Measurements from ENCODE around the gene NANOS1. TPM values are rescaled to one million over a fixed set of nuclear protein-coding genes. Genes with fewer than 3 reads are reported as not detected.

NANOS1 gene
- total RNA-seq, 1 donor from 2014 or later: 34.0 TPM

GRCh38 chr10:119051775-119052174 lies 22.3 kb downstream of the NANOS1 start:
- Mint-ChIP-seq H3K4me1 (ENCODE audit: low read depth, unreplicated experiment) (peaks cover 3% of the 10 kb centered on the region), H3K36me3 (ENCODE audit: unreplicated experiment) (peaks cover 3% of the 10 kb centered on the region), H3K27me3 (ENCODE audit: unreplicated experiment) (no peaks in the 10 kb centered on the region), H3K27ac (ENCODE audit: unreplicated experiment) (no peak overlapping the region), H3K9me3 (ENCODE audit: unreplicated experiment) (no peaks in the 10 kb centered on the region), H3K4me3 (ENCODE audit: unreplicated experiment) (no peak overlapping the region)
- no peak for TF ChIP-seq CTCF (IDR thresholded peaks at IDR 0.05; ENCODE audit: partially characterized antibody, unreplicated experiment)
- DNase-seq: no peak

- Mint-ChIP-seq H3K4me1 (ENCODE audit: low read depth, unreplicated experiment) (no peaks in the 10 kb centered on the region), H3K9me3 (ENCODE audit: unreplicated experiment) (no peaks in the 10 kb centered on the region), H3K27me3 (ENCODE audit: unreplicated experiment) (no peaks in the 10 kb centered on the region), H3K4me3 (ENCODE audit: unreplicated experiment) (no peak overlapping the region), H3K27ac (ENCODE audit: unreplicated experiment) (no peak overlapping the region), H3K36me3 (ENCODE audit: unreplicated experiment) (peaks cover 3% of the 10 kb centered on the region)
- no peak for TF ChIP-seq CTCF (IDR thresholded peaks at IDR 0.05; ENCODE audit: partially characterized antibody, unreplicated experiment)
- DNase-seq: no peak
Measured at GRCh38 chr10:119055472-119055871, 26.0 kb downstream of the NANOS1 start.

- Mint-ChIP-seq H3K27ac (ENCODE audit: unreplicated experiment) (no peak overlapping the region), H3K4me3 (ENCODE audit: unreplicated experiment) (no peak overlapping the region), H3K4me1 (ENCODE audit: low read depth, unreplicated experiment) (no peaks in the 10 kb centered on the region), H3K9me3 (ENCODE audit: unreplicated experiment) (no peaks in the 10 kb centered on the region), H3K27me3 (ENCODE audit: unreplicated experiment) (no peaks in the 10 kb centered on the region), H3K36me3 (ENCODE audit: unreplicated experiment) (no peaks in the 10 kb centered on the region)
- no peak for DNase-seq
- no peak for TF ChIP-seq CTCF (IDR thresholded peaks at IDR 0.05; ENCODE audit: partially characterized antibody, unreplicated experiment)
Measured at GRCh38 chr10:119058010-119058409, 28.5 kb downstream of the NANOS1 start.

GRCh38 chr10:119059557-119059956 lies 30.0 kb downstream of the NANOS1 start:
- no peaks in the 10 kb centered on the region for H3K4me1 Mint-ChIP-seq (ENCODE audit: low read depth, unreplicated experiment)
- no peaks in the 10 kb centered on the region for H3K36me3 Mint-ChIP-seq (ENCODE audit: unreplicated experiment)
- no peak for TF ChIP-seq CTCF (IDR thresholded peaks at IDR 0.05; ENCODE audit: partially characterized antibody, unreplicated experiment)
- no peak for DNase-seq
- no peaks in the 10 kb centered on the region for H3K9me3 Mint-ChIP-seq (ENCODE audit: unreplicated experiment)
- H3K27me3 Mint-ChIP-seq (ENCODE audit: unreplicated experiment): no peaks in the 10 kb centered on the region
- no peak overlapping the region for H3K4me3 Mint-ChIP-seq (ENCODE audit: unreplicated experiment)
- no peak overlapping the region for H3K27ac Mint-ChIP-seq (ENCODE audit: unreplicated experiment)

GRCh38 chr10:119060107-119060506 lies 30.6 kb downstream of the NANOS1 start:
- H3K27me3 Mint-ChIP-seq (ENCODE audit: unreplicated experiment): no peaks in the 10 kb centered on the region
- H3K27ac Mint-ChIP-seq (ENCODE audit: unreplicated experiment): peak overlapping the region; percentile 56
- no peaks in the 10 kb centered on the region for H3K9me3 Mint-ChIP-seq (ENCODE audit: unreplicated experiment)
- no peak overlapping the region for H3K4me3 Mint-ChIP-seq (ENCODE audit: unreplicated experiment)
- DNase-seq: no peak
- no peaks in the 10 kb centered on the region for H3K36me3 Mint-ChIP-seq (ENCODE audit: unreplicated experiment)
- H3K4me1 Mint-ChIP-seq (ENCODE audit: low read depth, unreplicated experiment): no peaks in the 10 kb centered on the region
- no peak for TF ChIP-seq CTCF (IDR thresholded peaks at IDR 0.05; ENCODE audit: partially characterized antibody, unreplicated experiment)
